Measurements from ENCODE around the gene GP5. TPM values are rescaled to one million over a fixed set of nuclear protein-coding genes. Genes with fewer than 3 reads are reported as not detected.

The GP5 gene, protein sequence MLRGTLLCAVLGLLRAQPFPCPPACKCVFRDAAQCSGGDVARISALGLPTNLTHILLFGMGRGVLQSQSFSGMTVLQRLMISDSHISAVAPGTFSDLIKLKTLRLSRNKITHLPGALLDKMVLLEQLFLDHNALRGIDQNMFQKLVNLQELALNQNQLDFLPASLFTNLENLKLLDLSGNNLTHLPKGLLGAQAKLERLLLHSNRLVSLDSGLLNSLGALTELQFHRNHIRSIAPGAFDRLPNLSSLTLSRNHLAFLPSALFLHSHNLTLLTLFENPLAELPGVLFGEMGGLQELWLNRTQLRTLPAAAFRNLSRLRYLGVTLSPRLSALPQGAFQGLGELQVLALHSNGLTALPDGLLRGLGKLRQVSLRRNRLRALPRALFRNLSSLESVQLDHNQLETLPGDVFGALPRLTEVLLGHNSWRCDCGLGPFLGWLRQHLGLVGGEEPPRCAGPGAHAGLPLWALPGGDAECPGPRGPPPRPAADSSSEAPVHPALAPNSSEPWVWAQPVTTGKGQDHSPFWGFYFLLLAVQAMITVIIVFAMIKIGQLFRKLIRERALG
- total RNA-seq, result 0.15 and 0.22 TPM in 2 replicates
- 0.42 TPM for total RNA-seq (2013)
- 0.01 and 0.06 TPM in 2 replicates for polyA plus RNA-seq
- 0.21 TPM in 1 of 2 replicates, not detected in the other for polyA minus RNA-seq

GRCh38 chr3:194399166-194399565 lies at the start of gene GP5:
Gene GP5 (minus strand): TSS chr3:194399266. CDS start chr3:194398282, 984 bp downstream.
- Histone ChIP-seq H3K4me2 (replicated peaks; ENCODE audit: low read depth, low read length, poor library complexity, severe bottlenecking) (peak within 1 kb of the TSS; percentile 85), H4K20me1 (ENCODE audit: control insufficient read depth, insufficient read depth, low read length, poor library complexity, severe bottlenecking) (no peaks in the 10 kb centered on the region), H2AFZ (ENCODE audit: insufficient read depth, low read depth, low read length, poor library complexity, severe bottlenecking) (peak within 1 kb of the TSS; percentile 58), H3K9ac (ENCODE audit: low read length) (peak within 1 kb of the TSS; percentile 60), H3K79me2 (ENCODE audit: control insufficient read depth, insufficient read depth, low read length) (no peaks in the 10 kb centered on the region), H3K4me3 (ENCODE audit: control extremely low read depth in 1 of 5, extremely low read depth in 1 of 5, insufficient read depth in 1 of 5, low read depth in 2 of 5, low read length in 4 of 5) (peak within 1 kb of the TSS; percentile 28 to 54 (median 39)), H3K27me3 (replicated peaks in 1 of 4; ENCODE audit: control extremely low read depth in 1 of 4, control insufficient read depth in 3 of 4, insufficient read depth in 4 of 4, low read length in 3 of 4) (peaks cover 0 to 35% (median 10%) of the 10 kb centered on the region in 4 experiments), H3K9me3 (ENCODE audit: control extremely low read depth in 1 of 3, control insufficient read depth in 2 of 3, insufficient read depth in 1 of 3, low read length in 2 of 3) (no peaks in the 10 kb centered on the region), H3K4me1 (ENCODE audit: control insufficient read depth in 2 of 2, insufficient read depth in 2 of 2, low read length in 2 of 2) (peaks cover 27 to 32% of the 10 kb centered on the region in 2 donors), H3K36me3 (replicated peaks in 1 of 2; ENCODE audit: control extremely low read depth in 1 of 2, control insufficient read depth in 1 of 2, extremely low read depth in 1 of 2, insufficient read depth in 2 of 2, low read length in 1 of 2) (no peaks in the 10 kb centered on the region), H3K27ac (ENCODE audit: low read length in 2 of 2) (no peak within 1 kb of the TSS)
- H3K4me1 Mint-ChIP-seq, result peaks cover 36% of the 10 kb centered on the region
- no peak for ATAC-seq (ENCODE audit: low read depth)
- H3K9me3 Mint-ChIP-seq (ENCODE audit: insufficient read depth), result no peaks in the 10 kb centered on the region
- peaks cover 33% of the 10 kb centered on the region for H3K27me3 Mint-ChIP-seq
- WGBS (ENCODE audit: insufficient coverage), result 0% methylated on average over 1 of the region's 2 CpGs
- POLR2A ChIA-PET, result no interaction called here
- H3K4me3 Mint-ChIP-seq, result peak within 1 kb of the TSS; percentile 87
- TF ChIP-seq, protein P1, sequence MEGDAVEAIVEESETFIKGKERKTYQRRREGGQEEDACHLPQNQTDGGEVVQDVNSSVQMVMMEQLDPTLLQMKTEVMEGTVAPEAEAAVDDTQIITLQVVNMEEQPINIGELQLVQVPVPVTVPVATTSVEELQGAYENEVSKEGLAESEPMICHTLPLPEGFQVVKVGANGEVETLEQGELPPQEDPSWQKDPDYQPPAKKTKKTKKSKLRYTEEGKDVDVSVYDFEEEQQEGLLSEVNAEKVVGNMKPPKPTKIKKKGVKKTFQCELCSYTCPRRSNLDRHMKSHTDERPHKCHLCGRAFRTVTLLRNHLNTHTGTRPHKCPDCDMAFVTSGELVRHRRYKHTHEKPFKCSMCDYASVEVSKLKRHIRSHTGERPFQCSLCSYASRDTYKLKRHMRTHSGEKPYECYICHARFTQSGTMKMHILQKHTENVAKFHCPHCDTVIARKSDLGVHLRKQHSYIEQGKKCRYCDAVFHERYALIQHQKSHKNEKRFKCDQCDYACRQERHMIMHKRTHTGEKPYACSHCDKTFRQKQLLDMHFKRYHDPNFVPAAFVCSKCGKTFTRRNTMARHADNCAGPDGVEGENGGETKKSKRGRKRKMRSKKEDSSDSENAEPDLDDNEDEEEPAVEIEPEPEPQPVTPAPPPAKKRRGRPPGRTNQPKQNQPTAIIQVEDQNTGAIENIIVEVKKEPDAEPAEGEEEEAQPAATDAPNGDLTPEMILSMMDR (IDR thresholded peaks at IDR 0.05), result no peak
- TF ChIP-seq EZH2 (IDR thresholded peaks at IDR 0.05; ENCODE audit: borderline replicate concordance, insufficient read depth, low read depth, low read length, poor library complexity, severe bottlenecking), result no peak
- H3K27ac Mint-ChIP-seq, result no peak within 1 kb of the TSS
- CTCF ChIA-PET, result interaction anchor here (1.2 to 2.5 kb wide), 3 partner anchors 9 to 65 kb away, joined by 4 to 8 read pairs (median 7); no protein-coding TSS in a partner anchor
- no peak for DNase-seq
- intact Hi-C loops (cut with micrococcal nuclease), result no loop called here

DNA sequence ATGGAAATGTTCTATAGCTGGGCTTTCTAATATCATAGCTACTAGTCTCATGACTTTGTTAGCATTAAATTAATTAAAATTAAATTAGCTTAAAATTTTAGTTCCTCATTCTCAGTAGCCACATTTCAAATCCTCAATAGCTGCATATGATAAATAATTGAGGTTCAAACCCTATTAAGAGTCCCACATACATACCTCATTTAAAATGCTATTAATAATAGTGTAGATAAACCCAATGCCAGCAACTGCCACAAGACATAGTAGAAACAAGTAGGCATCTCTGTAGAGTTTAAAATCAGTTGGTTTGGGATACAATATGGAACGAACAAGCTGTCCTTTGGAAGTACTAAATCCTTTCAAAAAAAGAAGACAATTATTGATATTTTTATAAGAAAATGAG lies 48.6 kb upstream of the GP5 start:
- Histone ChIP-seq H3K4me2 (replicated peaks; ENCODE audit: low read depth, low read length, poor library complexity, severe bottlenecking) (no peak overlapping the region), H3K27ac (ENCODE audit: low read length in 2 of 2) (no peak overlapping the region), H3K9ac (ENCODE audit: low read length) (no peak overlapping the region), H3K79me2 (ENCODE audit: control insufficient read depth, insufficient read depth, low read length) (no peaks in the 10 kb centered on the region), H3K4me1 (ENCODE audit: control insufficient read depth in 2 of 2, insufficient read depth in 2 of 2, low read length in 2 of 2) (peaks cover 4 to 6% of the 10 kb centered on the region in 2 donors), H2AFZ (ENCODE audit: insufficient read depth, low read depth, low read length, poor library complexity, severe bottlenecking) (no peak overlapping the region), H3K36me3 (replicated peaks in 1 of 2; ENCODE audit: control extremely low read depth in 1 of 2, control insufficient read depth in 1 of 2, extremely low read depth in 1 of 2, insufficient read depth in 2 of 2, low read length in 1 of 2) (peaks cover 7 to 42% of the 10 kb centered on the region in 2 experiments), H3K27me3 (replicated peaks in 1 of 4; ENCODE audit: control extremely low read depth in 1 of 4, control insufficient read depth in 3 of 4, insufficient read depth in 4 of 4, low read length in 3 of 4) (no peaks in the 10 kb centered on the region), H3K9me3 (ENCODE audit: control extremely low read depth in 1 of 3, control insufficient read depth in 2 of 3, insufficient read depth in 1 of 3, low read length in 2 of 3) (no peaks in the 10 kb centered on the region), H4K20me1 (ENCODE audit: control insufficient read depth, insufficient read depth, low read length, poor library complexity, severe bottlenecking) (no peaks in the 10 kb centered on the region), H3K4me3 (ENCODE audit: control extremely low read depth in 1 of 5, extremely low read depth in 1 of 5, insufficient read depth in 1 of 5, low read depth in 2 of 5, low read length in 4 of 5) (no peak overlapping the region)
- WGBS (ENCODE audit: insufficient coverage), result no CpG with 5 or more reads among the region's 1 CpG
- Mint-ChIP-seq H3K9me3 (ENCODE audit: insufficient read depth) (no peaks in the 10 kb centered on the region), H3K27ac (no peak overlapping the region), H3K27me3 (no peaks in the 10 kb centered on the region), H3K4me1 (peaks cover 1% of the 10 kb centered on the region), H3K4me3 (no peak overlapping the region)
- ATAC-seq (ENCODE audit: low read depth) (no peak), DNase-seq (no peak)
- TF ChIP-seq EZH2 (IDR thresholded peaks at IDR 0.05; ENCODE audit: borderline replicate concordance, insufficient read depth, low read depth, low read length, poor library complexity, severe bottlenecking), result no peak
- TF ChIP-seq, protein P1 (IDR thresholded peaks at IDR 0.05), result no peak
- intact Hi-C loops (cut with micrococcal nuclease), result no loop called here
- ChIA-PET CTCF (interaction anchor here (1.1 kb wide), 1 partner anchor 11 kb away, joined by 3 read pairs; no protein-coding TSS in a partner anchor), POLR2A (no interaction called here)
